Progenitor cell of endocrine pancreas (in vitro differentiated cells): ENCODE results near the gene FREY1. TPM values are rescaled to one million over a fixed set of nuclear protein-coding genes. Genes with fewer than 3 reads are reported as not detected.
A peak's percentile ranks its signal among the peaks of the same experiment; 100 is the strongest.
"Not testable (repeated sequence)": the region's sequence is repeated elsewhere in the genome, so short reads cannot be mapped to it uniquely, and the experiment has no call there.

ENCODE experiments used
- DNase-seq: peaks from one replicate; pipeline ENCODE4 v3.0.0; 2021; ENCODE audit warnings: low spot score; ENCODE audit not compliant: unreplicated experiment
- H3K27ac Mint-ChIP-seq: 2 replicates; pipeline ENCODE4 v1.8.0; 2021; ENCODE audit warnings: mild to moderate bottlenecking, moderate library complexity, mixed read lengths
- H3K27me3 Mint-ChIP-seq: 2 replicates; pipeline ENCODE4 v1.8.0; 2021; ENCODE audit warnings: mixed read lengths
- H3K36me3 Mint-ChIP-seq: 2 replicates; pipeline ENCODE4 v1.8.0; 2022; ENCODE audit warnings: mixed read lengths; ENCODE audit not compliant: insufficient read depth
- H3K4me1 Mint-ChIP-seq: 2 replicates; pipeline ENCODE4 v1.8.0; 2021; ENCODE audit warnings: low read depth, mixed read lengths
- H3K4me3 Mint-ChIP-seq: 2 replicates; pipeline ENCODE4 v1.8.0; 2021; ENCODE audit warnings: low read depth, mild to moderate bottlenecking, moderate library complexity, mixed read lengths
- H3K9me3 Mint-ChIP-seq: 2 replicates; pipeline ENCODE4 v1.8.0; 2021; ENCODE audit warnings: low read depth, mixed read lengths
- CTCF ChIP-seq: fragments of 200-600 bp; sonication (generic); IDR thresholded peaks from one replicate; pipeline ENCODE4 v1.5.0; 2021; ENCODE audit warnings: antibody characterized with exemption, mild to moderate bottlenecking; ENCODE audit not compliant: unreplicated experiment
- total RNA-seq: library from RNA; stranded (reverse); gene quantifications from 2 replicates; pipeline ENCODE4 v1.2.1, GENCODE V29; 2021

The FREY1 gene
- total RNA-seq, 1 donor from 2014 or later, result 3.7 TPM

GRCh38 chr11:45904309-45904915 is 2.7 kb downstream of the FREY1 start:
- Mint-ChIP-seq H3K4me3 (no peak overlapping the region), H3K27me3 (no peaks in the 10 kb centered on the region), H3K9me3 (no peaks in the 10 kb centered on the region), H3K36me3 (peaks cover 5% of the 10 kb centered on the region), H3K27ac (peak overlapping the region; percentile 74), H3K4me1 (peaks cover 7% of the 10 kb centered on the region)
- no peak for TF ChIP-seq CTCF
- no peak for DNase-seq

- Mint-ChIP-seq H3K27me3 (no peaks in the 10 kb centered on the region), H3K9me3 (no peaks in the 10 kb centered on the region), H3K4me1 (peaks cover 7% of the 10 kb centered on the region), H3K27ac (no peak overlapping the region), H3K36me3 (peaks cover 5% of the 10 kb centered on the region), H3K4me3 (no peak overlapping the region)
- DNase-seq, result no peak
- no peak for TF ChIP-seq CTCF
These were observed 4.4 kb downstream of the FREY1 start for GRCh38 chr11:45902452-45903380.

GRCh38 chr11:45901626-45902025 is 5.4 kb downstream of the FREY1 start:
- DNase-seq, result no peak
- H3K4me3 Mint-ChIP-seq, result peak overlapping the region; percentile 16
- TF ChIP-seq CTCF, result no peak
- no peaks in the 10 kb centered on the region for H3K9me3 Mint-ChIP-seq
- H3K27me3 Mint-ChIP-seq, result no peaks in the 10 kb centered on the region
- peaks cover 8% of the 10 kb centered on the region for H3K4me1 Mint-ChIP-seq
- peaks cover 5% of the 10 kb centered on the region for H3K36me3 Mint-ChIP-seq
- H3K27ac Mint-ChIP-seq, result no peak overlapping the region

GRCh38 chr11:45900916-45901617 is 6.0 kb downstream of the FREY1 start:
- peak overlapping the region; percentile 90 for H3K27ac Mint-ChIP-seq
- peaks cover 12% of the 10 kb centered on the region for H3K4me1 Mint-ChIP-seq
- no peaks in the 10 kb centered on the region for H3K9me3 Mint-ChIP-seq
- H3K36me3 Mint-ChIP-seq, result peaks cover 5% of the 10 kb centered on the region
- no peak for TF ChIP-seq CTCF
- no peak for DNase-seq
- peak overlapping the region; percentile 77 for H3K4me3 Mint-ChIP-seq
- no peaks in the 10 kb centered on the region for H3K27me3 Mint-ChIP-seq

GRCh38 chr11:45900175-45900800 is 6.8 kb downstream of the FREY1 start:
- H3K36me3 Mint-ChIP-seq, DNase-seq, H3K9me3 Mint-ChIP-seq, H3K27me3 Mint-ChIP-seq: not testable (repeated sequence)
- H3K4me1 Mint-ChIP-seq, result peaks cover 15% of the 10 kb centered on the region
- peak overlapping the region; percentile 90 for H3K27ac Mint-ChIP-seq
- peak overlapping the region; percentile 77 for H3K4me3 Mint-ChIP-seq
